Hematopoietic multipotent progenitor cell treated with erythropoietin and hydrocortisone succinate and interleukin-3 and kit ligand, for 8 days (in vitro differentiated cells): ENCODE measurements around the gene BTRC.
"Not testable (repeated sequence)": the region's sequence is repeated elsewhere in the genome, so short reads cannot be mapped to it uniquely, and the experiment has no call there.

Source experiments
- DNase-seq: peaks from one replicate; pipeline ENCODE4 v3.0.0-alpha.2; 2015

Gene BTRC

DNA sequence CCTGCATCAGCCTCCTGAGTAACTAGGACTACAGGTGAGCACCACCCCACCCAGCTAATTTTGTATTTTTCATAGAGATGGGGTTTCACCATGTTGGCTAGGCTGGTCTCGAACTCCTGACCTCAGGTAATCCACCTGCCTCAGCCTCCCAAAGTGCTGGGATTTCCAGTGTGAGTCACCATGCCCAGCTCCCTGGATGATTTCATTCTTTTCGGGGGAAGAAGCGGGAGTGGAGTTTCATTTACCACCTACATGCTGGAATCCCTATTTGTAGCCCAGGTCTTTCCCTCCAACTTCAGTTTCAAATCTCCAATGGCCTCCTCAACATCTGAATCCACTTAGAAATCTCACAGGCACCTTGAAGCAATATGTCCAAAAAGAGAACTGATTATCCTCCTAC lies 2.9 kb upstream of the BTRC start:
- DNase-seq = no peak

DNA sequence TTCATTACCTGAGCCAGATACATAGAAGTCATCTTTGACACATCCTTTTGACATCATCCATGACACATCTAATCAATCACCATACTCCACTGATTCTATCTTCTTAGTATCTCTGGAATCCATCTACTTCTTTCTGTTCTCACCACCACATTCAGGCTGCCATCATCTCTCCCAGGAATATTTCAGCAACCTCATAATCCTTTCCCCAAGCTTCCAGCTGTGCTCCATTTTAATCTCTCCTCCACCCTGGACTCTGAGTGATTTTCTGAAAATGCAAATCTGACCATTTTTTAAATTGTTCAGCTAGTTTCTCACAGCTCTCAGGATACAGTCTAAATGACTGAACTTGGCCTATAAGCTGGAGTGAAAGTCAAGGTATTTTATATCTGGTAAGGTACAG lies 2.5 kb upstream of the BTRC start:
- DNase-seq = no peak

DNA sequence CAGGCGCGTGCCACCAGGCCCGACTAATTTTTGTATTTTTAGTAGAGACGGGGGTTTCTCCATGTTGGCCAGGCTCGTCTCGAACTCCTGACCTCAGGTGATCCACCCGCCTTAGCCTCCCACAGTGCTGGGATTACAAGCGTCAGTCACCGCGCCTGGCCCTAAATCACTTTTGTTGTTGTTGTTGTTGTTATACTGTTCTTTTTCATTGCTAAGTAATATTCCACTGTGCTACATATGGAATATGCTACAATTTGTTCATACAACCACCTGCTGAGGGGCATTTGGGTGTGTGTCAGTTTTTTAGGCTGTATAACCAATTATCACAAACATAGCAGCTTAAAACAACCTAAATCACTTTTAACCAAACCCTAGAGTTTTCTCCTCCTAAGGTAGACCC lies 1.1 kb upstream of the BTRC start:
- not testable (repeated sequence) for DNase-seq

DNA sequence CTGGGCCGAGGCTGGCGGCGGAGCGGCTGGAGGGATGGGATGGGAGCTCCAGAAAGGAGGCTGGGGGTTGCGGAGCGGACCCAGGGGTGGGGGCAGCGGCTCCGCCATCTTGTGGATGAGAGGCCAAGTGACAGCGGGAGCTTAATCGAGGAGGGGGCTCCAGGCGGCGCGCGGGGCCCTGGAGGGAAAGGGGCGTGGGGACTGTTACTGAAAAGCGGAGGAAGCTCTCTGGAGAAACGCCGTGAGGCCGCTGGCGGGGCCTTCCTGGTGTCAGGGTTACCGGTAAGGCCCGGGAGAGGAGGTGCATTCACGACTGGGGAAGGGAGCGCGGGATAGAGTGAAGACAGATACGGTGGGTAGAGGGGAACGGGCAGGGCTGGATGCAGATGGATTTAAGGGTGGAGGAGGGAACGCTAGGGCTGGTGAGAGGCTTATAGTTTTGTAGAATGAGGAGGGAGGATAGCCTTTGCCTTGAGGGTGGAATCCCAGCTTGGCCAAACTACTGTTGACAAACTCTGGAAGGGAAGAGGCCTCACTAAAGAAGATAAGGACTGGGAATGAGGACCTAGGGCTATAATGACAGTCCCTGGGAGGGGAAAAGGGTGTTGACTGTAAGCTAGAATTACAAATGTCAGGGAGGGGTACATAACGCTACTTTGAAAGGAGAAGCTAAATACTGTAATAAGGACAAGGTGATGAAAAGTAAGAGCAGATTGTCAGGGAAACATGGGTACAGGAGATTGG lies 535 bp downstream of the BTRC start:
- peak; percentile 15 for DNase-seq

DNA sequence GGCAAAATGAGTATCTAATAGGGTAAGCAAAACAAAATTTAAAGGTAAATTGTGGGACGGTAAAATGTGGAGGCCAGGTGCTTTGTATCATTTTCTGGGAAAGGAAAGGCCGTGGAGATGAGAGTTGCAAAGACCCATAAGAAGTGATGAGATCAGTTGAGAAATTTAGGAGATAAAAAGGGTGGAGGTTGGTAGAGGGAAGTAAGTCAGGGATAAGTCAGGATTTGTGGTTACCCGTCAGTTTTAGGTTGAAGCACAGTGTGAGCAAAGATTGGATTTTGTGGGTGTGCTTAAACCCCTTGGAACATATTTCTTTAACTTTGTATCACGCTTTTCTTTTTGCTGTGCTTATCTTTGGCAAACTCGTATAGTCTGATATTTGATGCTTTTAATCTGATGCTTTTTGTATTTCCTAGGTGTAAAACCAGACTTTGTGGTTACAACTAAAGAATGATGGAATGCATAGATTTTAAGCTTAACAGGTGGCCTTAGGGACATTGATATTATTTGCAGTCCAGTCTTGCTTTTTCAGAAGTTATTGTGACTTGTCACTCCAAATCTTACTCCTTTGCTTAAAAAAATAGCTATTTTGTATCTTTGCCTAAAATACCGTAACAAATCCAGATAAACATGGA lies 1.2 kb downstream of the BTRC start:
- no peak for DNase-seq

DNA sequence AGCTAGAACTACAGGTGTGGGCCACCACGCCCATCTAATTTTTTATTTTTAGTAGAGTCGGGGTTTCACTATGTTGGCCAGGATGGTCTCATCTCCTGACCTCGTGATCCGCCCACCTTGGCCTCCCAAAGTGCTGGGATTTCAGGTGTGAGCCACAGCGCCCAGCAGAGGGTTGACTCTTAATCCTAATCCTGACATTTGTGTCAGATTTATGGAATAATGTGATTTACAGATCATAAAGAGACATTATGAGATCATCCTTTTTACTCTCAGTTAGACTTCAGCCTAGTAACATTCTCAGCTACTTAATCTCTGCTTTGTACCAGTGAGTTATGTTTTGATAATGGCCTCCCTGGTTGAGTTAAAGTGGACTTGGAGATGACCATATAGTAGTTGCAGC lies 2.2 kb downstream of the BTRC start:
- no peak for DNase-seq

DNA sequence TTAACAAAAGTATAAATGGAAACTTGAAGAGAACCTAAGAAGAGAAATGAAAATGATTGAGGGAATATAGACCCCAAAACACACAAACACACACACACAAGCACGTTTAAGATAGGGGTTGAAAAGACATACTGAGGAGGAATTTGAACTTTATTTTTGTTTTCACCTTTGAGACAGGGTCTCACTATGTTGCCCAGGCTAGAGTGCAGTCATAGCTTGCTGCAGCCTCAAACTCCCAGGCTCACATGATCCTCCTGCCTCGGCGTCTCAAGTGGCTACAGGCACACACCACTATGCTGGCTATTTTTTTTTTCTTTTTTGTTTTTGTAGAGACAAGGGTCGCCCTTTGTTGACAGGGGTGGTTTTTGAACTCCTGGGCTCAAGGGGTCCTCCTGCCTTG lies 4.0 kb downstream of the BTRC start:
- no peak for DNase-seq

DNA sequence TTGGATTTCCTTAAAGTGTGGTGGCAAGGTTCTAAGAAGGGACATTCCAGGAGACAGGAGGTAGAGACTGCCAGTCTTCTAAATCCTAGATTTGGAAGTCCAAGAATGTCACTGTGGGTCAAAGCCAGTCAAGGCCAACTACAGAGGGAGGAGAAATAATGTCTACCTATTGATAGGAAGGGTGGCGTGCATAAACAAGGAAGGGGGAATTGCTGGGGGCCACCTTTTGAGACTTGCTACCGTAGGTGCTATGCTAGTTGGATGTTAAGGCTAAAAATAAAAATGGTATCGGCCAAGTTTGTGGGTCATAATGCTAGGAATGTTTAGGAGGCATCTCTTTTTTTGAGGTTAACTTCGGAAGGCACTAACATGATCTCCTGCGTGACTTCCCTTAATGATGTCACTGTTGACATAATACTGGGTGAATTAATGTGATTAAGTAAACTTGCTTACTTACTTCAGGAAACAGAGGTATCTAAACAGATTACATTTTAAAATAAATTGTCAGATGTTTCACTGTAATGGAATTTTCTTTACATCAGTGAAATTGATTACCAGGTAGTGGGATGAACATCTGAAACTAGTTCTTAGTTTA lies 4.8 kb downstream of the BTRC start:
- DNase-seq = no peak

DNA sequence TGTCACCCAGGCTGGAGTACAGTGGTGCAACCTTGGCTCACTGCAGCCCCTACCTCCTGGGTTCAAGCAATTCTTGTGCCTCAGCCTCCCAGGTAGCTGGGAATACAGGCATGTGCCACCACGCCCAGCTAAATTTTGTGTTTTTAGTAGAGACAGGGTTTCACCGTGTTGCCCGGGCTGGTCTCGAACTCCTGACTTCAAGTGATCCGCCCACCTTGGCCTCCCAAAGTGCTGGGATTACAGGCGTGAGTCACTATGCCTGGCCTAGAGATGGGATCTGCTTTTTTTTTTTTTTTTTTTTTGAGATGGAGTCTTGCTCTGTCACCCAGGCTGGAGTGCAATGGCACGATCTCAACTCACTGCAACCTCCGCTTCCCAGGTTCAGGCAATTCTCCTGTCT lies 6.1 kb downstream of the BTRC start:
- DNase-seq = not testable (repeated sequence)

DNA sequence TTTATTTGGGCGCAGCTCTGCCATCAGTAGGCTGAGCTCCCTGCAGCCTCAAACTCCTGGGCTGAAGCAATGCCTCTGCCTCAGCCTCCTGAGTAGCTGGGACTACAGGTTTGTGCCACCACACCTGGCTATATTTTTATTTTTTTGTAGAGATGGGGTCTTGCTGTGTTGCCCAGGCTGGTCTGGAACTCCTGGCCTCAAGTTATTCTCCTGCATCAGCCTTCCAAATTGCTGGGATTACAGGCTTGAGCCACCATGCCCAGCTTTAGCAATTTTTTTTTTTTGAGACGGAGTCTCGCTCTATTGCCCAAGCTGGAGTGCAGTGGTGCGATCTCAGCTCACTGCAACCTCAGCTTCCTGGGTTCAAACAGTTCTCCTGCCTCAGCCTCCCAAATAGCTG lies 6.9 kb downstream of the BTRC start:
- not testable (repeated sequence) for DNase-seq

DNA sequence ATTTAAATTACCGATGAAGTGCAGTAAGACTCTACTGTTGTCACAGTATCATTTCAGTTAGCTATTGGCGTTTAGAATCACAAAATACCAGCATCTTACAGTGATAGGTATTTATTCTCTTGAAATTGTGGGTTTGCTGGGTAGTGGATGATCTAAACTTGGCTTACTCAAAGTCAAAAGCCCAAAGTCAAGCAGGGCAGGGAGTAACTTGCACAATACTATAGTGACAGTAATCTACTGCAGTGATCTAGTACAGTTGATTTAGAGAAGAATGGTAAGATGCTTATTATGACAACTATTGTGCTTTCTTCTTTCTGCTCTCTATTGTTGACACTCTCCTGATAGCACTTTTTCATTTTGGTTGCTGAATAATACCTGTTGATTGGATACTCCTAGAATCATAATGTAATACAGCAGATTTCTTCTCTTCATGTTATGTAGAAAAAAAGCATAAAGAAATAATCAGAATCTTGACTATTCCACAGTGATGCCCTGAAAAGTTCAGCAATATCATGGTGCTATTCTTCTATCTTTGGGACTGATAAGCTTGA lies 10.0 kb downstream of the BTRC start:
- no peak for DNase-seq

DNA sequence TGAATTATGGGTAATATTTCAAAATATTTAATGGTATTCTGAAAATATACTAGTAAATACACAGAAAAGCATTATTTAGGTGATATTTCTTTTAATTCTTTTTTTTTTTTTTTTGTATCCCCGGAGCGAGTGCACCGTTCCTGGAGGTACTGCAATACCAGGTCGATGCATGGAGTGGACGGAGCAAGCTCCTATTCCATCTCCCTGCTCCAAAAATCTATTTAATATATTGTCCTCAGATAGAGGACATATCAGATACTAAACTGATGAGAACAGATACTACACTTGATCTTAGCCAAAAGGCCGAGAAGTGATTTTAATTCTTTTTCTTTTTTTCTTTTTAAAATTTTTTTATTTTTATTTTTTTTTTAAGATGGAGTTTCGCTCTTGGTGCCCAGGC lies 10.8 kb downstream of the BTRC start:
- no peak for DNase-seq

DNA sequence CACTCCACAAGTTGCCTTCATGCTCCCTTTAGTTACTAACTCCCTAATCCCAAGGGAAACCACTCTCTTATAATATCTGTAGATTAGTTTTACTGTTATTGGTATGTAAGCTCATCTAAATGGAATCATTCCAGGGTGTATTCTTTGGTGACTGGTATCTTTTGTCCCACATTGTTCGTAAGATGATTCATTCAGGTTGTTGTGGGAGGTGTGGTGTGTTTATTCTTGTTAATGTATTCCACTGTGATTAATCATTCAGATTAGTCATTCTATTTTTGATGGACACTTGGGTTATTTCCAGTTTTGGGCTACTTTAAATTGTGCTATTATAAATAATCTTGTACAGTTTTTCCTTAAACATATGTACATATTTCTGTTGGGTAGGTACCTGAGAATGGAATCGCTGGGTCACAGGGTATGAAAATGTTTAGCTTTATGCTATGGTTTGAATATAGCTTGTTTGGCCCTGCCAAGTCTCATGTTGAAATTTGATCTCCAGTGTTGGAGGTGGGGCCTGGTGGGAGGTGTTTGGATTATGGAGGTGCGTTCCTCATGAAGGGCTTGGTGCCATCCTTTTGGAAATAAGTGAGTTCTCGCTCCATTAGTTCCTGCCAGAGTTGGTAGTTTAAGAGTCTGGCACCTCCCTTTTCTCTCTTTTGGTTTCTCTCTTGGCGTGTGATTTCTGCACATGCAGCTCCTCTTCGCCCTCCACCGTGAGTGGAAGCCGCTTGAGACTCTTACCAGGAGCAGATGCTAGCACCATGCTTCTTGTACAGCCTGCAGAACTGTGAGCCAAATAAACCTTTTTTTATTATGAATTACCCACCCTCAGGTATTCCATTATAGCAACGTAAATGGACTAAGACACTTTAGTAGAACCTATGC lies 13.8 kb downstream of the BTRC start:
- peak; percentile 75 for DNase-seq

DNA sequence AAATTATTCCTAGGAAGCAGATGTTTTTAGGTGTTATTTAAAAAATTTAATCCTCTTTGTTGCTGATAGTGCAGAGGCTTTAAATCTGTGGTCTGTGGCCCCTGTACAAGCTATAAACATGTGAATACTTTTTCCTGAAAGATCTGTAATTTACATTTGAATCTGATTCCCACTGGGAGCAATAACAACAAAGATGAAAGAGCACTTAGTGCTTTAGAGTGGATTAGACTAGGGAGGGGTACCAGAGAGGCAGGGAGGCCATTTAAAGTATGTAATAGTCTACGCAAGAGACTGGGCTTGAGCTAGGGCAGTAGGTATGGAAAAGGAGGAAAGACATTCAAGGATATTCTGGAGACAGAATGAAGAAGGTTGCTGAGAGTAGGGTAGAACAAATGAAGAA lies 19.1 kb downstream of the BTRC start:
- no peak for DNase-seq

DNA sequence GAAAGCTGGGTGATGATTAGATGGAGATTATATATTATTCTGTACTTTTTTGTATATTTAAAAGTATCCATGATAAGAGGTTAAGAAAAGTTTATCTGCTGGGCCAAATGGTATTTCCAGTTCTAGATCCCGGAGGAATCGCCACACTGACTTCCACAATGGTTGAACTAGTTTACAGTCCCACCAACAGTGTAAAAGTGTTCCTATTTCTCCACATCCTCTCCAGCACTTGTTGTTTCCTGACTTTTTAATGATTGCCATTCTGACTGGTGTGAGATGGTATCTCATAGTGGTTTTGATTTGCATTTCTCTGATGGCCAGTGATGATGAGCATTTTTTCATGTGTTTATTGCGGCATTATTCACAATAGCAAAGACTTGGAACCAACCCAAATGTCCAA lies 20.0 kb downstream of the BTRC start:
- not testable (repeated sequence) for DNase-seq

DNA sequence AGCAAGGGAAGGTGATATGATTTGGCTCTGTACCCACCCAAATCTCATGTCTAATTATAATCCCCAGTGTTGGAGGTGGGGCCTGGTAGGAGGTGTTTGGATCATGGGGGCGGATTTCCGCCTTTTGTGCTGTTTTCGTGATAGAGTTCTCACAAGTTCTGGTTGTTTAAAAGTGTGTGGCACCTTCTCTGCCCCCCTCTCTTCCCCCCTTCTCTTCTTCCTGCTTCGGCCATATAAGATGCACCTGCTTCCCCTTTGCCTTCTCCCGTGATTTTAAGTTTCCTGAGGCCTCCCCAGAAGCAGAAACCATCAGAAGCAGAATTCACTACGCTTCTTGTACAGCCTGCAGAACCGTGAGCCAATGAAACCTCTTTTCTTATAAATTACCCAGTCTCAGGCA lies 21.1 kb downstream of the BTRC start:
- DNase-seq = no peak

DNA sequence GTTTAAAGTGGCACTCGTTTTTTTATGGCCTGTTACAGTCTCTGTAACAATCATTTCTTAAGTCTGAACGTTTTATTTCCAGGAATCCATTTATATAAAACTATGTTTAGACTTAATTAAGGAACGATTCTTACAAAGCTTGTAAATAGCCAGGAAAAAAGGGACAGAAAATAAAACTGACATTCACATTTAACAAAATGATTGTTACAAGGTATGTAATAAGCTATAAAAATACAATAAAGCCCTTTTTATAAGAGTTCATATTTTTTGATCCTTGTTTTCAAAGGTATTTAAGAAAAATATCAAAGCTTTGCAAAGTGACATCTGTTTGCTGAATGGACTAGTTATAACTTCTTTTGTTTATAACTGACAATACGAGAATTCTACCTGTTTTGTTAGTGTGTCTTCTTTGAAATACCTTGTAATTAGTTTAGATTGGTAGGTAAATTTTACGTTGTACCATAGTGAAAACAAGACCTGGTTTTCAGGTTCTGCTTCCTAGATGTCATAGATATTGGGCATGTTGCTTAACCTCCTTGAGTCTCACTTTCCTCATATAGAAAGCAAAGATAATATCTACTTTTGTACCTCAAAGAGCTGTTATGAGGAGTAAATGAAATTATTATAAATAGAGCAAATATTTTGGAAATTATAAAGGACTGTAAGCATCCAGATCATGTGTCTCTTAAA lies 25.8 kb downstream of the BTRC start:
- no peak for DNase-seq

DNA sequence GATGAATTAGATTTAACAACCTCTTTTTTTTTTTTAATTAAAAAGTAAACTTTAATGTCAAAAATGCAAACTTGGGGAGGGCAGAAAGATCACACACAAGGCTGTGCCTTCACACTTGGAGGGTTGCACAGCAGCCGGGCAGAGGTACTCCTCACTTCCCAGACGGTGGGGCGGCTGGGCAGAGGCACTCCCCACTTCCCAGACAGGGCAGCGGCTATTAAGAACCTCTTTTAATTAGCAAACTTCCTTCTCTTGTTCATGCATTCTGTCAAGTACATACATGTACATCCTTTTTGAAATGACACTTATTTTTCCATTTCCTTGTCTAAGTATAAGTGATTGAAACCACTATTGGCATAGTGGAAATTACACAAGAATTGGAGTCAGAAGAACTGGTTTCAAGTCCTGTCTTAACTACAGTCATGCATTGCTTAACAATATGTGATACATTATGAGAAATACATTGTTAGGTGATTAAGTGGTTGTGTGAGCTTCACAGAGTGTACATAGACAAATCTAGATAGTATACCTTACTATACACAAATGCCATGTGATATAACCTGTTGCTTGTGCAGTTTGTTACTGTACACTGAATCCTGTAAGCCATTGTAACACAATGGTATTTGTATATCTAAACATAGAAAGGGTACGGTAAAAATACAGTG lies 26.5 kb downstream of the BTRC start:
- no peak for DNase-seq

DNA sequence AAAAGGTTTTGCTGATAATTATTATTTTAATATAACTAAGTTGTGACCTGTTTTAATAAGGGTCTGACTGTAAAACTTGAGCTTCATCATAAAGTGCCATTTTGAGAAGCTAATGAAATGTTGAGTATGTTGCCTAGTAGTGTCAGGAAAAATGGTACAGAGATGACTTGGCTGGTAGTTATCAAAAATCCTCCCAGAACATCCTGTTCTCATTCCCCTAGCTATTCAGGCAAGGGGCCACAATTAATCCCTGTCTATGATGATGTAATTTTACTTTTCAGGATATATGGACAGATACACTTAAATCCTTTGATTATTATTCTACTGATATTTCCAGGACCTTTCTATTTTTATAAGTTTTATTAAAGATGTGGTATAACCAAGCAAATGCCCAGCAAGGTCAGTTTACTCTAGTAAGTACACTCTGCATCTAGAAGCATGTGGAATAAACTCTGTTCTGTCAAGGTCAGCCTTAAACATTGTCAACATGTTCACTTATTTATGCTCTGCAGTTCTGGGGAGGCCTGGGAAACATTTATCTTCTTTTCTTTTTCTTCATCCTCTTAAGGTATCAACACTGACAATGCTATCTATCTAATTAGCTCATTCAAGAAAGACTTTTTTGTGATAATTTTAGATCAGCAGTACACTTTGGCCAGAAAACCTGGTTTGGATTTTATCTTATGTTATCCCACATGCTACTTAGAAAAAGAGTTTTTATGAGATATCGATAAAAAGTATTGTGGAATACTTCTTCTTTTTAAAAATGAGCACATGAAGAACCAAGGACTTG lies 32.1 kb downstream of the BTRC start:
- DNase-seq = no peak

DNA sequence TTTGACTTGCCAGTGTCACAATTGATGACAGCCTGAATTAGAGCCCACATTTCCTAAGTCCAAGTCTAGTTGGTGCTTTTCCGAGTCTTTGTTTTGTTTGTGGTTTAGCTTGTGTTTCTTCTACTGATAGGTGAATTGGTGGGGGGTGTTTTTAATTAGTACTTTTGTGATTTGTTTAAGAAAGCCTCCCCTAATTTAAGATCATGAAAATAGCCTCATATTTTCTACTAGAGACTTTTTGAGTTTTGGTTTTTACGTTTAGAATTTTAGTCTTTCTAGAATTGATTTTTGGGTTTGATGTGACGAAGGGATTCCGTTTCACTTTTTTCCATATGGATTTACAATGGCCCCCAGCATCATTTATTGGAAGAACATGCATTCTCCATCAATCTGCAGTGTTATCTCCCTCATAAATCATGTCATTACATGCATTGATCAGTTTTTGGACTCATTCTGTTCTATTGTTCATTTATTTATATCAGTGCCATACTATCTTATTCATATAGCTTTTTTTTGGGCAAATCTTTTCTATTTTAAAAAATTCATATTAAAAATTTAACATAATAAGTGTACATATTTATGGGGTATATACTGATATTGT lies 32.8 kb downstream of the BTRC start:
- DNase-seq = no peak
